ENCODE measurements around the gene PTPN4. TPM values are rescaled to one million over a fixed set of nuclear protein-coding genes. Genes with fewer than 3 reads are reported as not detected.
A peak's percentile ranks its signal among the peaks of the same experiment; 100 is the strongest.

Gene PTPN4
- total RNA-seq, 4 donors from 2014 or later = 9.6 to 30.1 (median 18.4) TPM

DNA sequence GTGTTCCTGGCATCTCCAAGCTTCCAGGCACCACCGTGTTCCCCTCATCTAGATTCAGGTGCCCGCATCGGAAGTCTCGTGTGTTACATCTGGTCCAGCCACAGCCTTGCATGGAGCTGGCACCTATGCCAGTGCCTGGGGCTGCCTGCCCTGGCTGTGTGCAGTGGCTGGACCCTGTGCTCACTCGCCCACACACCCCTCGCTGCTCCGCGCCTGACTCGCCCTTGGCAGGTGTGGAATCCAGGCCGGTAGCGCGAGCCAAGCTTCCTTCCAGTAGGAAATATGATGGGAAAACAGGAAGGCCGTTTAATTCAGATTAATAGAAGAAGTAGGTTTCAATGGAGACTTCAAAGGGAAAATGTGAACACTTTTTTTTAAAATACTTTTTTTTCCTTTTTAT, 78.0 kb downstream of the PTPN4 start:
- DNase-seq = no peak

DNA sequence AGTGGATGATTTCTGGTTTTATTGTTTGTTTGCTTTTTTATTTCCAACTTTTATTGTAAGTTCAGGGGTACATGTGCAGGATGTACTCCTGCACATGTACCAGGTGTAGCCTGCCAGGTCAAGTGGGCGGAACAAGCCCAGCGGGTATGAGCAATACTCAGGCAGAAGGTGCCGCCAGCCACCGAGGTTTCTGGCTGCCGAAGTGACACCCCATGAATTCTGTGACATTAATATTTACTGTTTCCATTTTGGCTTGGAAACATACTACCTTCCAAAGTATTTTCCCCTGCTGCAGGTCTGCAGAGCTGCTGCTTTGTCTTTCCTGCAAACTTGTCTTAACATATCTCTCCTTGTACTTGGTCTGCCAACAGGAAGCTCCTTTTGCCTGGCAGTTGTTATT, 78.5 kb downstream of the PTPN4 start:
- H3K36me3 ChIP-seq = no peaks in the 10 kb centered on the region
- intact Hi-C loops (cut with DNase I) = no loop called here
- H3K4me1 ChIP-seq = peaks cover 0 to 27% (median 0%) of the 10 kb centered on the region in 3 donors
- no peak for DNase-seq
- 26 to 55% methylated on average over 5 of the region's 5 CpGs for WGBS, 2 donors
- no peaks in the 10 kb centered on the region for H3K27me3 ChIP-seq
- no peak overlapping the region for H3K4me3 ChIP-seq
- TF ChIP-seq, protein P1, sequence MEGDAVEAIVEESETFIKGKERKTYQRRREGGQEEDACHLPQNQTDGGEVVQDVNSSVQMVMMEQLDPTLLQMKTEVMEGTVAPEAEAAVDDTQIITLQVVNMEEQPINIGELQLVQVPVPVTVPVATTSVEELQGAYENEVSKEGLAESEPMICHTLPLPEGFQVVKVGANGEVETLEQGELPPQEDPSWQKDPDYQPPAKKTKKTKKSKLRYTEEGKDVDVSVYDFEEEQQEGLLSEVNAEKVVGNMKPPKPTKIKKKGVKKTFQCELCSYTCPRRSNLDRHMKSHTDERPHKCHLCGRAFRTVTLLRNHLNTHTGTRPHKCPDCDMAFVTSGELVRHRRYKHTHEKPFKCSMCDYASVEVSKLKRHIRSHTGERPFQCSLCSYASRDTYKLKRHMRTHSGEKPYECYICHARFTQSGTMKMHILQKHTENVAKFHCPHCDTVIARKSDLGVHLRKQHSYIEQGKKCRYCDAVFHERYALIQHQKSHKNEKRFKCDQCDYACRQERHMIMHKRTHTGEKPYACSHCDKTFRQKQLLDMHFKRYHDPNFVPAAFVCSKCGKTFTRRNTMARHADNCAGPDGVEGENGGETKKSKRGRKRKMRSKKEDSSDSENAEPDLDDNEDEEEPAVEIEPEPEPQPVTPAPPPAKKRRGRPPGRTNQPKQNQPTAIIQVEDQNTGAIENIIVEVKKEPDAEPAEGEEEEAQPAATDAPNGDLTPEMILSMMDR (IDR thresholded peaks at IDR 0.05) = no peak
- no peak for TF ChIP-seq POLR2A (IDR thresholded peaks at IDR 0.05)
- H3K27ac ChIP-seq = peak overlapping the region in 1 of 4 donors; percentile 7
- no peaks in the 10 kb centered on the region for H3K9me3 ChIP-seq

More for the DNA sequence above, 78.0 kb downstream of the PTPN4 start:
- Histone ChIP-seq H3K9me3 (no peaks in the 10 kb centered on the region), H3K27ac (no peak overlapping the region), H3K4me3 (no peak overlapping the region), H3K27me3 (no peaks in the 10 kb centered on the region), H3K36me3 (no peaks in the 10 kb centered on the region), H3K4me1 (peaks cover 0 to 27% (median 0%) of the 10 kb centered on the region in 3 donors)
- intact Hi-C loops (cut with DNase I) = no loop called here
- TF ChIP-seq, protein P1 (IDR thresholded peaks at IDR 0.05) = no peak
- no peak for TF ChIP-seq POLR2A (IDR thresholded peaks at IDR 0.05)
- 31 to 45% methylated on average over 11 to 12 of the region's 13 CpGs for WGBS, 2 donors

DNA sequence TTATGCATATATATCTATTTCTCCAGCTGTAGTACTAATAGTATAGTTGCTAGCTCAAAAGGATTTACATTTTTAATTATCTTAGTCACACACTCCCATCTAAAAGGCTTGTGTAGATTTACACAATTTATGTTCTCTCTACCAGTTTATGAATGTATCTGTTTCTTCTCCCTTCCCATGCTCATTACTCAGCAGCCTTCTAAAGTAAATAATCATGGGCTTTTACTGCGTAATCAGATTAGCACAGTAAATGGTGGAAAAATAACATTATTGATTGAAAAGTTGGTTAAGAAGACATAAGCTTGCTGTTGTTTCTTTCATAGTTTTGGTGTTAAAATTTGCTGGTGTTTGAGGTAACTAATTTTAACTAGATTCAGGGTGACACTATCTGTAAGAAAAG, 81.8 kb downstream of the PTPN4 start:
- intact Hi-C loops (cut with DNase I) = no loop called here
- Histone ChIP-seq H3K4me1 (peaks cover 0 to 27% (median 0%) of the 10 kb centered on the region in 3 donors), H3K27ac (no peak overlapping the region), H3K4me3 (no peak overlapping the region), H3K27me3 (no peaks in the 10 kb centered on the region), H3K36me3 (no peaks in the 10 kb centered on the region), H3K9me3 (no peaks in the 10 kb centered on the region)
- no peak for DNase-seq
- TF ChIP-seq POLR2A (IDR thresholded peaks at IDR 0.05) = no peak
- TF ChIP-seq, protein P1 (IDR thresholded peaks at IDR 0.05) = no peak
- 75 to 86% methylated on average over 1 of the region's 1 CpG for WGBS, 2 donors

DNA sequence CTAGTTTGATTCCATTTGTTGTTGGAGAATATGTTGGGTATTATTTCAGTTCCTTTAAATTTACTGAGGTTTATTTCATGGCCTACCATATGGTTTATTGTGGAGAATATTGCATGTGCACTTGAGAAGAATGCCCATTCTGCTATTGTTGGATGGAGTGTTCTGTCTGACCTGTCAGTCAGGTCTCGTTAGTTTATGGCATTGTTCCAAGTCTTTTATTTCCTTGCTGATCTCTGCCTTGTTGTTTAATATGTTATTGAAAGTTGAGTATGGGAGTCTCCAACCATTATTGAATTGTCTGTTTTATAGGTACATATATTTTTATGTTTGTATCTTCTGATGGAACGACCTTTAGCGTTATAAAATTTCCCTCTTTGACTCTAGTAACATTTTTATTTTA, 86.3 kb downstream of the PTPN4 start:
- Histone ChIP-seq H3K4me3 (no peak overlapping the region), H3K4me1 (peaks cover 0 to 3% (median 0%) of the 10 kb centered on the region in 3 donors), H3K36me3 (no peaks in the 10 kb centered on the region), H3K9me3 (peaks cover 0 to 1% (median 0%) of the 10 kb centered on the region in 3 donors), H3K27ac (no peak overlapping the region), H3K27me3 (no peaks in the 10 kb centered on the region)
- DNase-seq = no peak
- no peak for TF ChIP-seq POLR2A (IDR thresholded peaks at IDR 0.05)
- TF ChIP-seq, protein P1 (IDR thresholded peaks at IDR 0.05) = no peak
- WGBS, 2 donors = 70 to 74% methylated on average over 3 of the region's 3 CpGs
- intact Hi-C loops (cut with DNase I) = no loop called here

DNA sequence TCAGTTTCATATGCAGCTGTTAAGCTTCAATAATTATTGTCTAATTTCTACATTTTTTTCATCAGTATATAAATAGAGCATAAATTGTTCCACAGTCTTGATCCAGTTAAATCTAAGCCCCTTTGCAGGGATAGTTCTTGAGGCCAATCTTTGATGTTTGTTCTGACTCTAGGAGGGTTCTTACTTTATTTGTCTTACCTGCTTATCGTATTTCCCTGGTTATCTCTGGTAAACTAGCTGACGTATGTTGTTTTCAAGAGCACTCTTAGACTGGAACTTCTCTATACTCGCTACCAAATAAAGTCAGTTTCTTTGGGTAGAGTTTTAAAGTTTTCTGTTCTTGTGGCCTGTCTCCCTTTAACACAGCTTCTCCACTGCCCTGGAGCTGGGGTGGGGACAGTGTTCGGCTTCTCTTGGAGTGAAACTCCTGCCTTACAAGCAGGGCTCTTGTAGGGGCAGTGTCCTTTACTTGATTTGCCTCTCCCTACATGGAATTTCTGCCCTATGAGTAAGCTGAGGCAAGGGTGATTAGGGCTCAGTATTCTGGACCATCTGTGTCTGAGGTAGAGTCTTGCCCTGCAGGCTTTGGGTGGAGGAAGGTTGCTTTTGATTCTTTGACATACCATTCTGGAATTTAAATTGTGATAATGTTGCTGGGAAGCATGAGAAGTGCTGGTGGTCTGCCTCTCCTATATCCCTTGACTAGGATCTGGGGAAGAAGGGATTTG, 90.3 kb downstream of the PTPN4 start:
- 74 to 78% methylated on average over 4 of the region's 4 CpGs for WGBS, 2 donors
- intact Hi-C loops (cut with DNase I) = no loop called here
- Histone ChIP-seq H3K36me3 (peaks cover 0 to 12% (median 0%) of the 10 kb centered on the region in 3 donors), H3K27ac (no peak overlapping the region), H3K4me1 (peaks cover 0 to 3% (median 0%) of the 10 kb centered on the region in 3 donors), H3K27me3 (no peaks in the 10 kb centered on the region), H3K9me3 (peaks cover 0 to 27% (median 23%) of the 10 kb centered on the region in 3 donors), H3K4me3 (no peak overlapping the region)
- no peak for DNase-seq
- no peak for TF ChIP-seq POLR2A (IDR thresholded peaks at IDR 0.05)
- TF ChIP-seq, protein P1 (IDR thresholded peaks at IDR 0.05) = no peak

Data from esophagus squamous epithelium (tissue), 5 donors.